GM10266 (cell line): ENCODE data around the gene ALOX15.
"Not testable (repeated sequence)": the region's sequence is repeated elsewhere in the genome, so short reads cannot be mapped to it uniquely, and the experiment has no call there.

Experiments used
- DNase-seq: peaks from one replicate; pipeline ENCODE4 v3.0.0; 2012; ENCODE audit errors: extremely low spot score
- TF ChIP-seq, protein P1 (sequence below): IDR thresholded peaks from 2 replicates; pipeline ENCODE4 v1.5.1; 2012; ENCODE audit warnings: mild to moderate bottlenecking, low read depth; ENCODE audit not compliant: control insufficient read depth, insufficient read depth; ENCODE audit errors: missing control alignments

ALOX15 gene

DNA sequence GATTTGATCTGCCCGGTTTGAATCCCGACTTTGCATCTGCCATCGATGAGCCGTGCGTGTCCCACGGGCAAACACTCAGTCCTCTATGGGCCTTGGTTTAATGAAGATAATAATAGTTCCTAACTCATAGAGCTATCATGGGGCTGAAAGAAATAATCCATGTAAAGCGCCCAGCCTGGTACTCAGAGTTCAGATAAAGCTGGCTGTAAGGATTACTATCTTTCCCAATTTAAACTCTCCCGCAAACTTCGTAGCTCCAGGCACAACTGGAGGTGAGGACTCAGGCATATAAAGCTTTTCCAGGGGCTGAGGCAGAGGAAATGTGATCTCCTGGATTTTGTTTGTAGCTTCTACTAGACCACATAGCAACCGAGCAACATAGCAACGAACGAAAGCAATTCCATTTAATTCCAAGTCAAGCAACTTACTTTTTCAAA lies 16.3 kb downstream of the ALOX15 start:
- TF ChIP-seq, protein P1, sequence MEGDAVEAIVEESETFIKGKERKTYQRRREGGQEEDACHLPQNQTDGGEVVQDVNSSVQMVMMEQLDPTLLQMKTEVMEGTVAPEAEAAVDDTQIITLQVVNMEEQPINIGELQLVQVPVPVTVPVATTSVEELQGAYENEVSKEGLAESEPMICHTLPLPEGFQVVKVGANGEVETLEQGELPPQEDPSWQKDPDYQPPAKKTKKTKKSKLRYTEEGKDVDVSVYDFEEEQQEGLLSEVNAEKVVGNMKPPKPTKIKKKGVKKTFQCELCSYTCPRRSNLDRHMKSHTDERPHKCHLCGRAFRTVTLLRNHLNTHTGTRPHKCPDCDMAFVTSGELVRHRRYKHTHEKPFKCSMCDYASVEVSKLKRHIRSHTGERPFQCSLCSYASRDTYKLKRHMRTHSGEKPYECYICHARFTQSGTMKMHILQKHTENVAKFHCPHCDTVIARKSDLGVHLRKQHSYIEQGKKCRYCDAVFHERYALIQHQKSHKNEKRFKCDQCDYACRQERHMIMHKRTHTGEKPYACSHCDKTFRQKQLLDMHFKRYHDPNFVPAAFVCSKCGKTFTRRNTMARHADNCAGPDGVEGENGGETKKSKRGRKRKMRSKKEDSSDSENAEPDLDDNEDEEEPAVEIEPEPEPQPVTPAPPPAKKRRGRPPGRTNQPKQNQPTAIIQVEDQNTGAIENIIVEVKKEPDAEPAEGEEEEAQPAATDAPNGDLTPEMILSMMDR, result no peak
- DNase-seq, result no peak

DNA sequence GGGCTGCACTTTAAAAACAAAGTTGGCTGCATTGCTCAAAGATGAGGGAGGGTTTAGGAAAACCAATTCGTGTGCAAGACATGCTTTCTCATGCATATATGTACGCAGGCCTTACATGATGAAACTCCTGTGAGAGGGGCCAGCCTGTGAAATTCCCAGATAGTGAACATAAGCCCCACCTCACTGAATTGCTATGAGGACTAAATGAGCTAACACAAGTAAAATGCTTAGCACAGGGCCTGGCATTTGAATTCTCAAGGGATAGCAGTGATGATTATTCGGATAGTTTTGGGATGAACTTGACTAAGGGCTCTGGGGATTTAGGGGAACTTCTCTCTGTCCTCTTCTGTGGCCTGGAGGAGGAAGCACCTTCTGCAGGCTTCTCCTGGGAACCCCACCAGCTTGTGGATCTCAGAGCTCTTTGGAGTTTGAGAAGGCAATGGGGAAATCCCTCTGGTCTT lies 17.0 kb downstream of the ALOX15 start:
- DNase-seq, result not testable (repeated sequence)

DNA sequence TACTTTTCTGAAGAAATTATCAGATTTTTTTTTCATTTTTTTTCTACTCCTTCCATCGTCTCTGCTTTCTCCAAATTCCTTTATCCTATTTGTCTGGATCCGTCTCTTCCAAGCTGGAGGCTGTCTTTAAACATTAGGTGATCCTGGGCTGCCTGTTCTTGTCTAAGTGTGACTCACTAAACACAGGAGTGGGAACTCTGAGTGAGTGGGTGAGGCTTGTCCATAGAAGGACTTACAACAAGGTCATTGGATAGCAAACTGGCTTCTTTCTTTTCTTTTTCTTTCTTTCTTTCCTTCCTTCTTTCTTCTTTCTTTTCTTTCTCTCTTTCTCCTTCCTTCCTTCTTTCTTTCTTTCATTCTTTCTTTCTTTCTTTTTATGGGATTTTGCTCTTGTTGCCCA lies 18.2 kb downstream of the ALOX15 start:
- TF ChIP-seq, protein P1, result no peak
- no peak for DNase-seq

DNA sequence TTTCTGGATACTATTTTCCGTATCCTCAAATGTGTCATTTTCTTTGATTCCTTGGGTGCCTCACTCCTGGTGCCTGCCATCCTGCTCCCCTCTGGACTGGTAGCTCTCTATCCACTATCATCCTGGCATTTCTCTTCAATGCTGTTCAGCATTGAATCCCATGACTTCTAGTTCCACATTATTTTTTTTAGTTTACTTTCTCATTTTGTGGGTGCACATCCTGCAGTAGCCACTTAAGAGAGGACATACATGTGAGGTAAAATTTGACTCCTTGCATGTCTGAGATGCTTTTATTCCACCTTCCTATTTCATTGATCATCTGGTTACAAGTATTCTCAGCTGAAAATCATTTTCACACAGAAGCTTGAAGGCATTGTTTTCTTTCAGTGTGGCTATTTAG lies 19.1 kb downstream of the ALOX15 start:
- TF ChIP-seq, protein P1, result no peak
- DNase-seq, result no peak

DNA sequence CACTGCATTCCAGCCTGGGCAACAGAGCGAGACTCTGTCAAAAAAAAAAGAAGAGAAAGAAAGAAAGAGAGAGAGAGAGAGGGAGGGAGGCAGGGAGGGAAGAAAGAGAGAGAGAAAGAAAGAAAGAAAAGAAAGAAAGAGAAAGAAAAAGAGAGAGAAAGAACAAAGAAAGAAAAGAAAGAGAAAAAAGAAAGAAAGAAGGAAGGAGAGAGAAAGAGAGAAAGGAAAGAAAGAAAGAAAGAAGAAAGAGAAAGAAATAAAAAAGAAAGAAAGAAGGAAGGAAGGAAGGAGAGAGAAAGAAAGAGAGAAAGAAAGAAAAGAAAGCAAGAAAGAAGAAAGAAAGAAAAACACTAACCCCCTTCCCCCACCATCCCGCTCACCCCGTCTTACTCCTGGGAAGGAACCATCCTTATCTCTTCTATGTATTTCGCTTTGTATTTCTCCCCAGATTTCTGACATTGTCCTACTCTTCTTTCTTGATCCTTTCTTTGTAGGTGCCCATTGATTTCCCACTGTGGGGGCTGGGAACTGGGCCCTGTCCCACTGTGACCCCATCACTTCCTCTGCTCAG lies 20.9 kb downstream of the ALOX15 start:
- no peak for DNase-seq
- TF ChIP-seq, protein P1, result no peak

DNA sequence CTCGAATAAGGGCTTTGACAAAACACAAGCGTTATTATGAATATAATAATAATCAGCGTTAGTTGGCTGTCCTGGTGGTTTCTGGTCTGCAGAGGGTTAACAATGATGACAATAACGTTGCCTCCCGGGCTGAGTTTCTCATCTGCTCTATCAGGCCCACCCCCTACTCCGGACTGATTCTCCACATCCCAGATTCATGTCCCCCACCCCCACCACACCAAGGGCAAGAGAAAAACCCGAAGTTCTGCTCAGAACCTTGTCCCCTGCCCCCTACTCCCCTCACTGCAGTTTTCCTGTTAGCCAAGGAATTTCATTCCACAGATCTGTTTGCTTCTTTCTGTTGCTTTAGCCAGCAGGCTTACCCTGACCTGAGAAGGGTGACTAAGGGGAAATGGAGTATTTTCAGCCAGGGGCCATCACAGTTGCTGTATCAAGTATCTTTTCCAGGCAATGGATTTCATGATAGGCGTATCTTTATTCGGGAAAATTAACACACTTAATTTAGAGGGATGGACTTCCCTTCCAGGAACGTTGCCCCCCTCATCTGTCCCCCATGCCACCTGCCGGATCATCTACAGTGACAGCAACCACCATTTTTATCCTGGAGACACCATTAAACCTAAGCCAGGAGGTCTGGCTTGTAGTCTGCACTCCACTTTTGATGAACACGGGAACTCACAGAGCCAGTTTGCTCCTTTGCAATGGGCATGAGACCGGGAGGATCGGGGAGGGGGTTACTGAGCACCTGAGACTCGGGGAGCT lies 23.7 kb downstream of the ALOX15 start:
- TF ChIP-seq, protein P1, result no peak
- no peak for DNase-seq

DNA sequence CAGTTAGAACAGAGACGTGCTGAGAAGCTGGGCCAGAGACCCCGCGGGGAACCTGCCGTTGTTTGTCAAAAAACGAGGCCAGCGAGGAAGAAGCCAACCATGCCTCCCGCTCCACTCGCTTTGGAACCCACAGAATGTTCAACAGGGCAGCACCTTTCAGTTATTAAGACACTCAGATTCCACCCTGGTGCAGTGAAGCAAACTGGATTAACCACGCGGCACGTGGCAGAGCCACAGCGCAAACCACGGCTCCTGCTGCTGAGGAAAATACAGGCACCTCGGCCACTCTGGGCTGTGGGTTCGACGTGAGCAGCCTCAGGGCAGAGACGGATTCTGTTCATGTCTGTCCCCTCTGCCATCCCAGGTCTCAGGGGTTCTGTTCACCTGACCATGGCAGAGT lies 24.4 kb downstream of the ALOX15 start:
- TF ChIP-seq, protein P1, result no peak
- no peak for DNase-seq
